ENCODE measurements around the gene ZNF559.

GRCh38 chr19:9289231-9289884 lies 34.6 kb upstream of the ZNF559 start:
- TF ChIP-seq, protein P1, sequence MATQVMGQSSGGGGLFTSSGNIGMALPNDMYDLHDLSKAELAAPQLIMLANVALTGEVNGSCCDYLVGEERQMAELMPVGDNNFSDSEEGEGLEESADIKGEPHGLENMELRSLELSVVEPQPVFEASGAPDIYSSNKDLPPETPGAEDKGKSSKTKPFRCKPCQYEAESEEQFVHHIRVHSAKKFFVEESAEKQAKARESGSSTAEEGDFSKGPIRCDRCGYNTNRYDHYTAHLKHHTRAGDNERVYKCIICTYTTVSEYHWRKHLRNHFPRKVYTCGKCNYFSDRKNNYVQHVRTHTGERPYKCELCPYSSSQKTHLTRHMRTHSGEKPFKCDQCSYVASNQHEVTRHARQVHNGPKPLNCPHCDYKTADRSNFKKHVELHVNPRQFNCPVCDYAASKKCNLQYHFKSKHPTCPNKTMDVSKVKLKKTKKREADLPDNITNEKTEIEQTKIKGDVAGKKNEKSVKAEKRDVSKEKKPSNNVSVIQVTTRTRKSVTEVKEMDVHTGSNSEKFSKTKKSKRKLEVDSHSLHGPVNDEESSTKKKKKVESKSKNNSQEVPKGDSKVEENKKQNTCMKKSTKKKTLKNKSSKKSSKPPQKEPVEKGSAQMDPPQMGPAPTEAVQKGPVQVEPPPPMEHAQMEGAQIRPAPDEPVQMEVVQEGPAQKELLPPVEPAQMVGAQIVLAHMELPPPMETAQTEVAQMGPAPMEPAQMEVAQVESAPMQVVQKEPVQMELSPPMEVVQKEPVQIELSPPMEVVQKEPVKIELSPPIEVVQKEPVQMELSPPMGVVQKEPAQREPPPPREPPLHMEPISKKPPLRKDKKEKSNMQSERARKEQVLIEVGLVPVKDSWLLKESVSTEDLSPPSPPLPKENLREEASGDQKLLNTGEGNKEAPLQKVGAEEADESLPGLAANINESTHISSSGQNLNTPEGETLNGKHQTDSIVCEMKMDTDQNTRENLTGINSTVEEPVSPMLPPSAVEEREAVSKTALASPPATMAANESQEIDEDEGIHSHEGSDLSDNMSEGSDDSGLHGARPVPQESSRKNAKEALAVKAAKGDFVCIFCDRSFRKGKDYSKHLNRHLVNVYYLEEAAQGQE (IDR thresholded peaks at IDR 0.05), result no peak
- TF ChIP-seq BHLHE40 (IDR thresholded peaks at IDR 0.05; ENCODE audit: low read depth, low read length), result no peak
- TF ChIP-seq EP300 (IDR thresholded peaks at IDR 0.05), result no peak
- TF ChIP-seq NPAS2 (CRISPR knock-in tag; IDR thresholded peaks at IDR 0.05; ENCODE audit: borderline replicate concordance), result no peak
- TF ChIP-seq MAZ (IDR thresholded peaks at IDR 0.05; ENCODE audit: borderline replicate concordance, low read depth, low read length), result no peak
- TF ChIP-seq, protein P2, sequence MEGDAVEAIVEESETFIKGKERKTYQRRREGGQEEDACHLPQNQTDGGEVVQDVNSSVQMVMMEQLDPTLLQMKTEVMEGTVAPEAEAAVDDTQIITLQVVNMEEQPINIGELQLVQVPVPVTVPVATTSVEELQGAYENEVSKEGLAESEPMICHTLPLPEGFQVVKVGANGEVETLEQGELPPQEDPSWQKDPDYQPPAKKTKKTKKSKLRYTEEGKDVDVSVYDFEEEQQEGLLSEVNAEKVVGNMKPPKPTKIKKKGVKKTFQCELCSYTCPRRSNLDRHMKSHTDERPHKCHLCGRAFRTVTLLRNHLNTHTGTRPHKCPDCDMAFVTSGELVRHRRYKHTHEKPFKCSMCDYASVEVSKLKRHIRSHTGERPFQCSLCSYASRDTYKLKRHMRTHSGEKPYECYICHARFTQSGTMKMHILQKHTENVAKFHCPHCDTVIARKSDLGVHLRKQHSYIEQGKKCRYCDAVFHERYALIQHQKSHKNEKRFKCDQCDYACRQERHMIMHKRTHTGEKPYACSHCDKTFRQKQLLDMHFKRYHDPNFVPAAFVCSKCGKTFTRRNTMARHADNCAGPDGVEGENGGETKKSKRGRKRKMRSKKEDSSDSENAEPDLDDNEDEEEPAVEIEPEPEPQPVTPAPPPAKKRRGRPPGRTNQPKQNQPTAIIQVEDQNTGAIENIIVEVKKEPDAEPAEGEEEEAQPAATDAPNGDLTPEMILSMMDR (IDR thresholded peaks at IDR 0.05), result no peak
- TF ChIP-seq ZNF302 (CRISPR knock-in tag; IDR thresholded peaks at IDR 0.05), result no peak
- TF ChIP-seq, protein P3, sequence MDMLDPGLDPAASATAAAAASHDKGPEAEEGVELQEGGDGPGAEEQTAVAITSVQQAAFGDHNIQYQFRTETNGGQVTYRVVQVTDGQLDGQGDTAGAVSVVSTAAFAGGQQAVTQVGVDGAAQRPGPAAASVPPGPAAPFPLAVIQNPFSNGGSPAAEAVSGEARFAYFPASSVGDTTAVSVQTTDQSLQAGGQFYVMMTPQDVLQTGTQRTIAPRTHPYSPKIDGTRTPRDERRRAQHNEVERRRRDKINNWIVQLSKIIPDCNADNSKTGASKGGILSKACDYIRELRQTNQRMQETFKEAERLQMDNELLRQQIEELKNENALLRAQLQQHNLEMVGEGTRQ (IDR thresholded peaks at IDR 0.05), result no peak
- TF ChIP-seq MAX (IDR thresholded peaks at IDR 0.05), result no peak
- TF ChIP-seq CHD4 (IDR thresholded peaks at IDR 0.05; ENCODE audit: borderline replicate concordance), result no peak
- no peak for TF ChIP-seq ESRRA (IDR thresholded peaks at IDR 0.05; ENCODE audit: borderline replicate concordance, low read length)
- TF ChIP-seq JUNB (IDR thresholded peaks at IDR 0.05), result no peak
